Ascending aorta (tissue), 2 donors: ENCODE results near the gene CFAP54. TPM values are rescaled to one million over a fixed set of nuclear protein-coding genes. Genes with fewer than 3 reads are reported as not detected.

Experiments used
- DNase-seq, 2 donors: peaks; one replicate each; pipeline ENCODE4 v3.0.0-alpha.2; 2019; ENCODE audit warnings: low spot score in 2 of 2
- H3K27ac ChIP-seq, 2 donors: fragments of 200-600 bp; sonication (generic); one replicate each; pipeline ENCODE4 v1.5.1; 2016 to 2017; ENCODE audit warnings: mild to moderate bottlenecking in 1 of 2
- H3K27me3 ChIP-seq: fragments of 200-600 bp; sonication (generic); one replicate; pipeline ENCODE4 v1.5.1; 2017
- H3K36me3 ChIP-seq, 2 donors: fragments of 200-600 bp; sonication (generic); one replicate each; pipeline ENCODE4 v1.5.1; 2016
- H3K4me1 ChIP-seq, 2 donors: fragments of 200-600 bp; sonication (generic); one replicate each; pipeline ENCODE4 v1.5.1; 2016 to 2017; ENCODE audit warnings: mild to moderate bottlenecking in 1 of 2
- H3K4me3 ChIP-seq, 2 donors: fragments of 200-600 bp; sonication (generic); one replicate each; pipeline ENCODE4 v1.5.1; 2016 to 2017; ENCODE audit warnings: mild to moderate bottlenecking in 1 of 2
- H3K9me3 ChIP-seq, 2 donors: fragments of 200-600 bp; sonication (generic); one replicate each; pipeline ENCODE4 v1.5.1; 2016
- CTCF ChIP-seq, 3 experiments: fragments of 200-600 bp in 2 of 3; fragments of 450-650 bp in 1 of 3; sonication (generic) in 2 of 3; IDR thresholded peaks; one replicate each; pipeline ENCODE4 v1.5.1; 2016 to 2019; ENCODE audit warnings: antibody characterized with exemption in 3 of 3, mild to moderate bottlenecking in 1 of 3, moderate library complexity in 1 of 3
- intact Hi-C: fragments of 100-400 bp; cut with DNase I; formaldehyde crosslinking; loops from one replicate; pipeline ENCODE4 v1.15.1; 2023
- total RNA-seq: library from RNA; depleted of rRNA; stranded (reverse); fragments of >200 nt; gene quantifications from one replicate; pipeline ENCODE4 v1.1.0, GENCODE V29; 2016

CFAP54 gene
- total RNA-seq, 1 donor from 2014 or later: not detected

- intact Hi-C loops: no loop called here
- Histone ChIP-seq H3K9me3 (peaks cover 0 to 3% of the 10 kb centered on the region in 2 donors), H3K27ac (no peak overlapping the region), H3K4me3 (no peak overlapping the region), H3K36me3 (no peaks in the 10 kb centered on the region), H3K4me1 (no peaks in the 10 kb centered on the region), H3K27me3 (no peaks in the 10 kb centered on the region)
- no peak for DNase-seq
- no peak for TF ChIP-seq CTCF (IDR thresholded peaks at IDR 0.05)
Measured at GRCh38 chr12:96812153-96812552, 322.8 kb downstream of the CFAP54 start.

- no peak for TF ChIP-seq CTCF (IDR thresholded peaks at IDR 0.05)
- H3K9me3 ChIP-seq: peaks cover 0 to 1% of the 10 kb centered on the region in 2 donors
- no peaks in the 10 kb centered on the region for H3K36me3 ChIP-seq
- no peak overlapping the region for H3K27ac ChIP-seq
- no peaks in the 10 kb centered on the region for H3K27me3 ChIP-seq
- intact Hi-C loops: no loop called here
- H3K4me1 ChIP-seq: no peaks in the 10 kb centered on the region
- DNase-seq: no peak
- no peak overlapping the region for H3K4me3 ChIP-seq
Measured at GRCh38 chr12:96814200-96814599, 324.8 kb downstream of the CFAP54 start.

GRCh38 chr12:96821592-96821991 is 332.2 kb downstream of the CFAP54 start:
- DNase-seq: no peak
- Histone ChIP-seq H3K9me3 (no peaks in the 10 kb centered on the region), H3K36me3 (no peaks in the 10 kb centered on the region), H3K4me1 (no peaks in the 10 kb centered on the region), H3K4me3 (no peak overlapping the region), H3K27me3 (no peaks in the 10 kb centered on the region), H3K27ac (no peak overlapping the region)
- intact Hi-C loops: no loop called here
- TF ChIP-seq CTCF (IDR thresholded peaks at IDR 0.05): no peak

- DNase-seq: no peak
- TF ChIP-seq CTCF (IDR thresholded peaks at IDR 0.05): no peak
- Histone ChIP-seq H3K4me3 (no peak overlapping the region), H3K4me1 (no peaks in the 10 kb centered on the region), H3K27ac (no peak overlapping the region), H3K27me3 (no peaks in the 10 kb centered on the region), H3K9me3 (no peaks in the 10 kb centered on the region), H3K36me3 (no peaks in the 10 kb centered on the region)
- intact Hi-C loops: no loop called here
Measured at GRCh38 chr12:96822641-96823040, 333.3 kb downstream of the CFAP54 start.

- DNase-seq: no peak
- intact Hi-C loops: no loop called here
- no peaks in the 10 kb centered on the region for H3K36me3 ChIP-seq
- H3K9me3 ChIP-seq: no peaks in the 10 kb centered on the region
- no peak overlapping the region for H3K4me3 ChIP-seq
- TF ChIP-seq CTCF (IDR thresholded peaks at IDR 0.05): no peak
- no peaks in the 10 kb centered on the region for H3K4me1 ChIP-seq
- no peak overlapping the region for H3K27ac ChIP-seq
- no peaks in the 10 kb centered on the region for H3K27me3 ChIP-seq
Measured at GRCh38 chr12:96824074-96824837, 334.9 kb downstream of the CFAP54 start.
